Body of pancreas (tissue), 4 donors: ENCODE measurements around the gene VAV2.

ENCODE experiments used
- CTCF ChIP-seq, 7 experiments: fragments of 450-650 bp in 4 of 7; fragments of 200-600 bp in 3 of 7; sonication (generic) in 3 of 7; IDR thresholded peaks; one replicate each; pipeline ENCODE4 v1.5.1; 2016 to 2019; ENCODE audit warnings: antibody characterized with exemption in 7 of 7
- POLR2A ChIP-seq, 3 donors: fragments of 450-650 bp; IDR thresholded peaks; one replicate each; pipeline ENCODE4 v1.6.1; 2016; ENCODE audit warnings: antibody characterized with exemption in 3 of 3, mild to moderate bottlenecking in 2 of 3

- TF ChIP-seq CTCF (IDR thresholded peaks at IDR 0.05) = no peak
- TF ChIP-seq POLR2A (IDR thresholded peaks at IDR 0.05) = no peak
These were observed 224.5 kb downstream of the VAV2 start for GRCh38 chr9:133767625-133768024.
